Right ventricle myocardium inferior (tissue), 1 donor: ENCODE data around the gene LMNTD1. TPM values are rescaled to one million over a fixed set of nuclear protein-coding genes. Genes with fewer than 3 reads are reported as not detected.

Experiments
- ATAC-seq: fragments of 200-7000 bp; cut with Tn5 transposase; one replicate; pipeline ENCODE4 v1.9.1; 2020; ENCODE audit warnings: mild to moderate bottlenecking, moderate library complexity
- DNase-seq: peaks from one replicate; pipeline ENCODE4 v3.0.0; 2021; ENCODE audit errors: missing footprints
- intact Hi-C: fragments of 100-400 bp; cut with DNase I; formaldehyde crosslinking; loops from one replicate; pipeline ENCODE4 v1.11.0; 2022
- total RNA-seq: library from RNA; stranded (reverse); fragmentation: NEBNext Ultra II Directional; extraction: Animal tissue kit (Norgen Biotek cat#: 25700); gene quantifications from one replicate; pipeline ENCODE4 v1.2.1, GENCODE V29; 2021
- donor health status: DM: no; HTN: yes; CAD: no; lungs with severe emphysema.

Gene LMNTD1
- total RNA-seq, 1 donor from 2014 or later, result not detected

DNA sequence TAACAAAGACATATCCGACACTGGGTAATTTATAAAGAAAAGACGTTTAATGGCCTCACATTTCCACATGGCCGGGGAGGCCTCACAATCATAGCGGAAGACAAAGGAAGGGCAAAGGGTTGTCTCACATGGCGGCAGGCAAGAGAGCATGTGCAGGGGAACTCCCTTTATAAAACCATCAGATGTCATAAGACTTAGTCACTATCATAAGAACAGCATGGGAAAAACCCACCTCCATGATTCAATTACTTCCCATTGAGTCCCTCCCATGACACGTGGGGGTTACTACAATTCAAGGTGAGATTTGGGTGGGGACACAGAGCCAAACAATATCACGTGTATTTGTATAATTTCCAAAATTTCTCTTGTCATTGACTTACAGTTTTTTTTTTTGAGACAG, 5.5 kb upstream of the LMNTD1 start:
- intact Hi-C loops, result no loop called here
- DNase-seq, result no peak
- ATAC-seq, result no peak

DNA sequence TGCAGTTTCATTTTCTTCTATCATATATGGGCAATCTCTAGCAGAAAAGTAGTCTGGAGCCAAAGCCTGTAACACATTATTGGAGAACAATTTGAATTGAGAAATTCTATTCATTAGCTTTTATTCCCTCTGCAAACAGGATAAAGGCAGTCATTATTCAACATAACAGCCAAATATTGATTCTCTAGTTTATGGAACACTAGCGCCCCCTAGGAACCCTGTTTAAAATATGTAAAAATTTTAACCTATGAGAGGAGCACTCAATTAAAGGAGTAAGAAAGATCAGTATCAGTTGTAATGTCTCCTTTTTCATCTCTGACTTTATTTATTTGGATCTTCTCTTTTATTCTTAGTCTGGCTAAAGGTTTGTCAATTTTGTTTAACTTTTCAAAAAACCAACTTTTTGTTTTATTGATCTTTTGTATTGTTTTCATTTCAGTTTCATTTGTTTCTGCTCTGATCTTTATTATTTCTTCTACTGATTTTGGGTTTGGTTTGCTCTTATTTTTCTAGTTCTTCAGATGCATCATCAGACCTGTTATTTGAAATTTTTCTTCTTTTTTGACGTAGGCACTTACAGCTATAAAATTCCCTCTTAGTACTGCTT, 4.8 kb upstream of the LMNTD1 start:
- DNase-seq (no peak), ATAC-seq (no peak)
- intact Hi-C loops, result no loop called here

DNA sequence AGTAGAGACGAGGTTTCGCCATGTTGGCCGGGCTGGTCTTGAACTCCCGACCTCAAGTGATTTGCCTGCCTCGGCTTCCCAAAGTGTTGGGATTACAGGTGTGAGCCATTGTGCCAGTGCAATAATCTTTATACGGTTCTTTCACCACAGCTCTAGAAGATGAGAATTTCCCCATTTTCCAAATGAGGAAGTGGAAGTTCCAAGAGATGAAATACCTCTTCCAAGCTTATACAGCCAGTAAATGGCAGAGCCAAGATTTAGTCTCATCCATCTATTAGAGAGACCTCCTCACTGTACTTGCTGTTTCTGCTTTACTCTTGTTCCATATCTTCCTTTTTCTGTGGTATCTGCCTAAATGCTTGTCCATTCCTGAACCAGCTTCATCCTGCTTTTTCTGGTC, 3.1 kb upstream of the LMNTD1 start:
- intact Hi-C loops, result no loop called here
- DNase-seq (no peak), ATAC-seq (no peak)

DNA sequence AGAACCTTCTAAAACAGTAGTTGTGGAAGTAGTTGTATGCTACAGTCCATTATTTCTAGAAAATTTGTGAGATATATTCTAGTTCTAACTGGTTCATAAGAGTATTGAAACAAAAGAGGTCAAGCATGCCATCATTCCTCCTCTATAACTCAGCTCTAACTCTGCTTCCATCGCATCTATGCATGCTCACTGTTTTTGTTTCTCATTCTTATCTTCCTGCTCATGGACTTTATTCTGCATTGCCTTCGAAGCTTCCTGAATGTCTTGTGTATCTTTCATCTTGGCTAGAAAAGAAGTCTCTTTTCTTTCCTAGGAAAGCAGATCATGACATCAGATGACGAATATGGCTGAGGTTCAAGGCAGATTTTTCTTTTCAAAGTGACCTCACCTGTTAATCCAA, 402 bp downstream of the LMNTD1 start:
- DNase-seq (no peak), ATAC-seq (no peak)
- intact Hi-C loops, result no loop called here

DNA sequence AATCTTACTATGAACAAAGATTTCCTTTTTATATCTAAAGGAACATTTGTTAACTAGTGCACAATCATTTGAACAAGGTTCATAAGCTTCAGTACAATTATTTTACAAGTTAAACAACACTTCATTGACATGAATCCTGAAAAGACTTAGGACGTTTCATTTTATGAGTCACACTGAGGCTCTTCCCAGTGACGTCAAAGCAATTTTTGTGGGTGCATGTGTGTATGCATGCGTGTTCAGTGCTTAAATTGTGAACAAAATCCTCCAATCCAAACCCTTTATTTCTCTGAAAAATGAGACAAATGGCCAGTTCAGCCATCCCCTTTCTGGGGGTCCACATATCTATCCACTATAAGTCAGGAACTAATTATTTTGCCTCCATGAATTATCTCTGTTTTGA, 2.9 kb downstream of the LMNTD1 start:
- intact Hi-C loops, result no loop called here
- no peak for DNase-seq
- no peak for ATAC-seq

DNA sequence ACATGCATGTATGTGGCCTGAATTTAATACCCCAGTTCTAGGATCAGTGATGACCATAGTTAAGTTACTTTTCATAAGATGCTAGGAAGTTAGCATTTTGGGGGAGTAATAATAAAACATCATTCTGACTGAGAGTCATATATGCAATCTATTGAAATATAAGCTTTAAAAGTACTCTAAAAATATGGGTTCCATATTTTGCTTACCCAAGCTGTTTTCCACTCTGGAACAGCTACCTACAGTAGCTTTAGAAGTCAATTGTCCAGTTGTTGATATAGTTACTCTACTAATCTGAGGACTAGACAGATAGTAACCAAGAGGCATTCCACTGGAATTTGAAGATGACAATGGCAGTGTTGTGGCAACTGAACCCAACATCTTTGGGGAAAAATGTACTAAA, 4.0 kb downstream of the LMNTD1 start:
- DNase-seq, result no peak
- ATAC-seq, result no peak
- intact Hi-C loops, result no loop called here

DNA sequence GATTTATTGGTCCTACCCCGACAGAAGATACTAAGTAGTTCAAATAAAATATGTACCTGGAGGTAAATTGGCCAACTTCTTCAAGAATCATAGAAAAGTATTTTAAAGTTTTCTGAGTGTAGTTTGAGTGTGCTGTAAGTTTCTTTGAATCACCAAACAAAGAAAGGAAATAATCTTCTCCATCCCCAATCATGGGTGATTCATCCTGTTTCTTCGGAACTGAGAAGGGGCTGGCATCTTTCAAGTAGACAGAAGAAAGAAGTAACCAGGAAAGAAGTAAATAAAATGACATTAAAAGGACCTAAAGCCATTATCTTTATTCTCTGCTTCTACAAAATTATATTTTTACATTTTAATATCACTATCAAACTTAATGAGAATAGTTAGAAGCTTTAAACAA, 6.8 kb downstream of the LMNTD1 start:
- intact Hi-C loops, result no loop called here
- no peak for ATAC-seq
- DNase-seq, result no peak

DNA sequence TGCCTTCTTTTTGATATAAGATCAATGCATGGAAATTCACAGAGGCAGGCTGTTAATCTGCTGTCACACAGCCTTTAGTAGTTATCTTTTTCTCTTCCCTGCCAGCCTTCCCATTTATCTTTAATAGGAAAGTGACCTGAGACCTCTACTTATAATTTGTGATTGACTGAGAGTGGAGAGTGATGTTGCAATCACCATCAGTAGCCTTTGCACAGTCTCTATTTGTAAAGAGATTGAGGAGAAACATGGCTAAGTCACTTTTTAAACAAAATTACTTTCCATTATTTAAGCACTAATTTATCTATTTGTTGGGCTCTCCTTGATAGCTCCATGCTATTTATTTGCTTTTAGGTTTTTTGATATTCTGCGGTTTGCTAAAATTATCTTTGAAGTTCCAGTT, 19.9 kb downstream of the LMNTD1 start:
- DNase-seq, result no peak
- intact Hi-C loops, result no loop called here
- ATAC-seq, result no peak

DNA sequence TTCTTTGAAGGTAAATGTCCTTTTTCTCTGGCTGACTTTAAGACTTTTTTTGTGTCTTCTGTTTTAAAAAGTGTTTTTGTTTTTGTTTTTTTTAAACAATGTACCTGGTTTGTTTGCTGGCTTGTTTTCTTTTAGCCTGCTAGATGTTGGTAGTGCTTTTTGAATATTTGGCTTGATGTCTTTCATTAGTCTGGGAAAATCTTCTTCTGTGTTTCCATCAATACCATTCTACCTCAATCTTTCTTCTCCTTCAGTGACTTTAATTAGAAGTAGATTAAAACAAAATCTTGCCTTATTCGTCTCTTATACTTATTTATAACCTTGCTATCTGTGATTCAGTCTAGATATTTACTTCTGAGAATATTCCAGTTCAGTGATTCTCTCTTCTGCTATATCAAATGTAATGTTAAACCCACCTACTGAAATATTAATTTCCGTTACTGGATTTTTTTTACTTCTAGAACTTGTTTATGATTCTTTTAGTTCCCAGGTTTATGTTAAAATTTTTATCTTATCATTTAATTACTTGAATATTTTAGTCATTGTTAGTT, 21.5 kb downstream of the LMNTD1 start:
- DNase-seq (no peak), ATAC-seq (no peak)
- intact Hi-C loops, result no loop called here

DNA sequence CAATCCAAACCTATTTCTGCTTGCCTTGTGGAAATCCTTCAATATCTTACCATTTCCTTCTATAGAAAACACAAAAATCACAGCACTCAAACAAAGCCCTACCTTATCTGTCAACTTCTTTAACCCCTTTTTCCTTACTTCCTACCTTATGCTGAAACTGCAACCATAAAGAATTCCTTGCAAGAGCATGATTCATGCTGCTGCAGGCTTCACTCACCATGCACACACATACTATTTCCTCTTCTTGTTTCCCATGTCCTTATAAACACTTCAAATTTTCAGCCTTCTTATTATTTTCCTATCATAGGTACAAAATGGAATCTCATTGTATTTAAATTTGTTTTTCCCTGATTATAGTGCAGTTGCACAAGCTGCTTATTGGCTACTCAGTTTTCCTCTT, 23.3 kb downstream of the LMNTD1 start:
- ATAC-seq (no peak), DNase-seq (no peak)
- intact Hi-C loops, result no loop called here

DNA sequence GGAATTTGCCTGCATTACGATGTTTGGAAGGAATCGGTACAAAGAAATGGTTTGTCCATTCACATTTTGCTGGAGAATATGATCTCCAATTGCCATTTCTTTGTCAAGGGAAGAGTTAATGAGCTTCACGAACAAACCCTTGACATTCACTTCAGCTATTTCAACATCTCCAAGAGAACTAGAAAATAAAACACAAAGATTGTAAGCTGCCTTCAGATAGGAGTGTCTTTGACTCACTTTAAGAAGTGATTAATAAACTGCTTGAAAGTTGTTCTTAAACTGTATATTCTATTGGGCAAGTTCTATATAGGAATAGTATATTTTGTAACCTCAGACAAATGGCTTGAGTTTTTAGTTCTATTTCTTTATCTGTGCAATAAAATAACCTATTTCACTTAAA, 26.3 kb downstream of the LMNTD1 start:
- intact Hi-C loops, result no loop called here
- DNase-seq (no peak), ATAC-seq (no peak)

DNA sequence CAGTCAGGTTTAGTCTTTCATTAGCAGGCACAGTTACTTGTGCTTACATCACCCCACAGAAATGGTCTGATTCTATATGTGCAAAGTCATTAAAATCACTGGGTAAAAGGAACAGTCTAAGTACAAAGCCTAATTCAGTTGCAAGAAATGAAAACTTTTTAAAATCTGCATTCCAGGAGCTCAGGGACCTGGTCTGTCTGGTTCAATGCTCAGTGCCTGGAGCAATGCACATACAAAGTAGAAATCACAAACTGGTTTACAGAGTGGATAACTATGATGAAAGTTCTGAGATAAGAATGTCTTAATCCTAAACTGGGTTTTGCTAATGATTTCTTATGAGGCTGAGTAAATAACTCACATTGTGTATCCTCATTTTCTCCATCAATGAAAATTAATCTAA, 28.7 kb downstream of the LMNTD1 start:
- DNase-seq (no peak), ATAC-seq (no peak)
- intact Hi-C loops, result no loop called here

DNA sequence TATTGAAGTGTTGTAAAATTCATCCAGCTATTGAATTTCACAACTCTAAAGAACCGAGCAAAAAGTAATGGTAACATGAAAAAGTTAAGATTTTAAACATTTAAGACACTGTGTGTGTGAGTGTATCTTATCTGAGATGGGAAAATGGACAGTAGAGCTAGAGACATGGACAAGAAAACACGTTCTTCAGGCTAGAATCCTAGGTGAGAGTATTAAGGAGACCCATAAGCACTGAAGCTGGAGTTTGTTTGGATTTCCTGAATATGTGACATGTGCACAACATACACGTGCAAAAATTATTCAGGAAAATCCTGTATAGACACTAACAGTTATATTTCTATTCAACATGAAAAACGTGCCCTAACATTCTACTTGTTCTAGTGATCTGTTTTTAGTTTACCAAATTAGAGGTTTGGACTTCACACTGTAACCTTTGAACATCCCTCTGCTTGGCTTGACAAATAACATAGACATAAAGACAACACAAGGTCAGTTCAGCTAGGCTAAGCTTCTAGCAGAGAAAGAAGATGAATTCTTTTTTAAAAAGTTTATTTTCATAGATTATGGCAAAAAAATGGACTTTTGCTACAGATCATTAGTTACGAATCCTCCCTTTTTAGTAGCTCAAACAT, 31.3 kb downstream of the LMNTD1 start:
- ATAC-seq (no peak), DNase-seq (no peak)
- intact Hi-C loops, result no loop called here

DNA sequence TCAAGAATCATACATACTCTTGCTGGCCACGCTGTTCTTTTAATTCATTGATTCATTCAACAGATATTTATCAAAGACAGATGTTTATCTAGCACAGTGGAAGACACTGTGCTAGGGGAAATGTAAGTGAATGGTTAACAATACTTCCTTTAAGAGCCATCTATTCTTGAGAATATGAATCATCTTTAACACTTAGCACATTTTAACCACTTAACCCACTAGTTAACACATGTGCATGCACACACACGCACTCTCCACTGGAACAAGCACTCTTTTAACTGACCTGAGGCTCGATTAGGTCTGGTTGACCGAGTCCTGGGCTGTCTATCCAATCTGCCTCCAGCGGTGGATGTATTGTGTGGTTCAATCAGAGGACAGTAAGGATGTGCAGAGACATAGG, 34.6 kb downstream of the LMNTD1 start:
- DNase-seq, result no peak
- intact Hi-C loops, result no loop called here
- ATAC-seq, result no peak

DNA sequence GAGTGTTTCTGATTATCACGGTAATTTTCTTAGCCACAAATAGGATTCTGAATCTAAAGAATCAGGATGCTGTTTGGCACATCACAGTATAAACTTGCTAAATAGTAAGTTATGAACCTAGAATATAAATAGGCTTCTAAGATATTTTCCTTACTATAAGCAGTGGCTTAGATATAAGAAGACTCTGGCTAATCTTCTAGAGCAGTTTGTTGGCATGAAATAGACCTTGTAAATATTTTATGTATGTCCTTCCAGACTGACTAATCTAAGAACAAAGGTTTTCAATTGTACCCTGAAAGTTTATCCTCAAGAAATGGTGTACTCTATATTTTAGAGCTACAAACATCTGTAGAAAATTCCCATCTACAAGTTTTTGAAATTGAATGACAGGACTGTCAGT, 48.3 kb downstream of the LMNTD1 start:
- intact Hi-C loops, result no loop called here
- ATAC-seq, result no peak
- DNase-seq, result no peak

DNA sequence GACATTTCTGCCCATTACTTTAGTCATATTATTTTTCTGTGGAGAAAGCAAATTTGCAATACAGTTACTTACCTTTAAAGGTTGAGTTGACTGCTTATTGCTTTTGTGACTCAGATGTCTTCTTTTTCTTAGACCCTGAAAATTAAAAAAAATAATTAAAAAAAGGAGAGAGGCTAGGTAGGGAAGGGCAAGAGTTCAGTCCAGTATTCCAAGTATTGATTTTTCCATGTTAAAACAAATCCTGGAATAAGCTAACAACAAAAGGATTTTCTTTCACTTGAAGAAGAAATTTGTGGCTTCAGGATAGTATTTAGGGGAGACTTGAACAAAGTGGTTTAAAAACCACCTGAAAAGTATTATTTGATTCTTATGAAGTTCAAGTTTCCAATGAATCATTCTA, 49.4 kb downstream of the LMNTD1 start:
- intact Hi-C loops, result no loop called here
- ATAC-seq (no peak), DNase-seq (no peak)

DNA sequence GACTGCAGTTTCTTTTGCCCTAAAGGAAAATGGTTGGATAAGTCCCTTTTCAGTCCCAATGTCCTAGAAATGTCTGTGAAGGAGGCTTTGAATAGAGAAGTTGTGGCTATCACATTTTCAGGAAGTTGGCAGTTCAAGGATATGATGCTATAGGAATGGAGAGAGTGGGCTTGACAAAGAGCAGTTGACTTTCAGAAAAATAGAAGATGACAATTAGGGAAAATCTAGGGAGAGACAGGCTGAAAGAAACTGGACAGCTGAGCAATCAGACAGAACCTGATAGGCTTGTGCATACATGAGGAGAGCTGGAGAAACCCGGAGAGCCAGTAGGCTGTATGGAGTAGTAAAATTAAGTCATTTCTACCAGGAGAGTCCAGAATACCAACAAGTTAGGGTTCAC, 50.5 kb downstream of the LMNTD1 start:
- DNase-seq (no peak), ATAC-seq (no peak)
- intact Hi-C loops, result no loop called here

DNA sequence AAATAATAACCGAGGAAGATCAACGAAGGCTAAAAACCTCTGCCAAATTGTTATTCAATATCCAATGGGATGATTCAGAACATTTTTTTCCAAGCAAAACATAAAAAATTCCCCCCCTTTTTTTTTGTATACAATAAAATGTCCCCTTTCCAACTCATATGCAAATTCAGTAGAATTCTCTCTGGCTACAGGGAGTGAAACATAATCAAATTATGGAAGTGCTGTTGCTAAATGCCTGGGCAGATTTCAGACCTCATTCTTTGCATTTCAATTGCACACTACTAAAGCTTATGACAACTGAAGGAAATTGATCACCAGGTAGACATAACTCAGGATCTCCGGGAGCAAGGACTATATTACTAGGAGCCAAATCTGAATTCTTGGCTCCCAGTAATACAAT, 51.0 kb downstream of the LMNTD1 start:
- ATAC-seq (no peak), DNase-seq (no peak)
- intact Hi-C loops, result no loop called here

DNA sequence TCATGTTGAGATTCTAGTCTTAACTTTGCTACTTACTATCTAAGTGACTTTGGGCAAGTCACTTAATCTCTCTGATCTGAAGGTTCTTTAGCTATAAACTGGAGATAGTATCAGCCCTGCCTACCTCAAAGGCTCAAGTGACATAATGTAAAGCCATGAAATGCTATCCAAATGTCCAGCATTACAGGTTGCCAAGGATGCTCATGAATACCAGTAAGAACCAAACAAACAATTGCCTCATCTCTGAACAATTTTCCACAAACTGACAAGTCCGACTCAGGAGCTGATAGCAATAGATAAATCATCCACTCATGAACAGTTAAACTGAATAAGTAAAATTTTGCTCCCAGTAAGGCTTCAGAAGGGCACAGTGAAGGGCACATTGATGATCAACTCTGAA, 51.5 kb downstream of the LMNTD1 start:
- DNase-seq, result no peak
- no peak for ATAC-seq
- intact Hi-C loops, result no loop called here

DNA sequence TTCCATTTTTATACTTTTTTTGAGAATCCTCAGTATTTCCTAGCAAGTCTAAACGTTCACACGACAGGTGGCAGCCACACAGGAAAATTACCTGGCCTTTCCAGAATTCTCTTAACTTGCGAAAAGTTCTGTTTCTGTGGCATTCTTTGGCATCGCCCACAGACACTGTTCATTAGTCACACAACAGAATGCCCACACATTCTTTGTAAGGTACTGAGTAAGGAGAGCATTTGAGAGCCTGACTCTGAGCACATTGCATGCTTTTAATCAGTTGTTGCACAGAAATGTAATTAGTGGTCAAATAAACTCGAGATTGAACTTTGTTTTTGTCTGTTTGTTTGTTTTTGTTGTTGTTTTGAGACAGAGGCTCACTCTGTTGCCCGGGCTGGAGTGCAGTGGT, 52.4 kb downstream of the LMNTD1 start:
- intact Hi-C loops, result no loop called here
- no peak for ATAC-seq
- no peak for DNase-seq

DNA sequence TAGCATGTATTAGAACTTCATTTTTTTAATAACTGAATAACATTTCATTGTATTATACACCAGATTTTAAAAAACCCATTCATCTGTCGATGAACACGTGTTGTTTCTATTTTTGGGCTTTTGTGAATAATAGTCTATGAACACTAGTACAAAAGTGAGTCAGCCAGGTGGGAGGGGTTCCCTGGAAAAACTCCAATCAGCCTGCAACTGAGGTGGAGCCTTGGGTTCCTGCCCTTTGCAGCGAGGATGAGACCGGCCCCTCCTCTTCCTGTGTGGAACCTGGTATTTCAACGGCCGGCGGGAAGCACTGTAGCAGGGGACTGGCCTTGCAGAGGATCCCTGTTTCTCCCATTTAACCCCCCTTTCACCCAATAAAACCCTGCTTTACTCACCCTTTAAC, 56.1 kb downstream of the LMNTD1 start:
- no peak for DNase-seq
- ATAC-seq, result no peak
- intact Hi-C loops, result no loop called here
